Measurements from ENCODE around the gene CDC42SE2.
"Not testable (repeated sequence)": the region's sequence is repeated elsewhere in the genome, so short reads cannot be mapped to it uniquely, and the experiment has no call there.

CDC42SE2 gene

DNA sequence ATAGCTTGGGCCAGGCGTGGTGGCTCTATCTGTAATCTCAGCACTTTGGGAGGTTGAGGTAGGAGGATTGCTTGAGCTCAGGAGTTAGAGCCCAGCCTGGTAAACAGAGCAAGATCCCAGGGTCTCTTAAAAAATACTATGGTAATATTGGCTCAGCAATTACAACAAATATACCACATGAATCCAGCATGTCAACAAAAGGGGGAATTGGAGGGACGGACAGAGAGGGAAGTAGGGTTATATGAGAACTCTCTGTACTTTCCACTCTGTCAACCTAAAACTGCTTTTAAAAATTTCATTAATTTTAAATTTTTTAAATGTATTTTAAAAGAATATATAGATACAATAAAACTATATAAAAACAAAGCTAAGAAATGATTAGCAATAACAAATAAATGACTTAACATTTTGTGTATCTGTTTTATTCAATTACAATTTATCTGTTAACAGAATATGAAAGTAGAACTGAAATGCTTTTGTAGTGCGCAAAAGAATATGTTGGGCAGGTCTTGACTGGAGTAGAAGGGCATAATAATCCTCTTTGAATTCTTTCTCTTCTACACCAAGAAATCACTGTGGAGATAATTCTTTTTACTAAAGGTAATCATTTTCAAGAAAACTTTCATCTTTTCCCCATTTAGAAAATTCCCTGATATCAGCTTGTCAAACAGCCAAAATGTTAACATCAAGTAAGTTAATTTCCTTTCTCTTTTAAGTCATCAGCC lies 12.9 kb upstream of the CDC42SE2 start:
- DNase-seq (ENCODE audit: low read depth in 1 of 2, low spot score in 1 of 2) = no peak

DNA sequence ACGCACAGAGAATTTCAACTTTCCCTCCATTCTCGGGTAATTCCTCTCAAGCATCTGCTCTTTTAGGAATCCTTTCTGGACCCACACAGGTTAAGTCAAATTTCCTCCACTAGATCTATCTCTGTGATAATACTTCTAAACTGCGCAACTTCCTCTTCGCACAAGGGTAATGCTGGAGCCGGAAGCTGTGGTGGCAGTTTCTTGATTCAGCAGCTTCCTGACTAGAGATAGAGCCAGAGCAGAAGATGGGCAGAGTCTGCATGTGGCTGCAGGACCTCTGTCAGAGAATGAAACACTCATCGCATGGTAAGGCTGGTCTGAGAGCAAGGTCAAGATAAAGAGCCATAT lies 11.1 kb upstream of the CDC42SE2 start:
- DNase-seq (ENCODE audit: low read depth in 1 of 2, low spot score in 1 of 2) = peak; percentile 35 to 57

DNA sequence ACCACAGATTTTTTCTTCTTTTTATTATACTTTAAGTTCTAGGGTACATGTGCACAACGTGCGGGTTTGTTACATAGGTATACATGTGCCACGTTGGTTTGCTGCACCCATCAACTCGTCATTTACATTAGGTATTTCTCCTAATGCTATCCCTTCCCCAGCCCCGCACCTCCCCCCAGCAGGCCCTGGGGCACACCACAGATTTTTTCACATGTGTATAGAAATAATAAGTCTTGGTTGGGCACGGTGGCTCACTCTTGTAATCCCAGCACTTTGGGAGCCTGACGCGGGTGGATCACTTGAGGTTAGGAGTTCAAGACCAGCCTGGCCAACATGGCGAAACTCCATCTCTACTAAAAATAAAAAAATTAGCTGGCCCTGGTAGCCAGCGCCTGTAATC lies 9.8 kb upstream of the CDC42SE2 start:
- DNase-seq (ENCODE audit: low read depth in 1 of 2, low spot score in 1 of 2) = not testable (repeated sequence)

GRCh38 chr5:131254741-131255140 lies 9.1 kb upstream of the CDC42SE2 start:
- DNase-seq (ENCODE audit: low read depth in 1 of 2, low spot score in 1 of 2) = no peak

DNA sequence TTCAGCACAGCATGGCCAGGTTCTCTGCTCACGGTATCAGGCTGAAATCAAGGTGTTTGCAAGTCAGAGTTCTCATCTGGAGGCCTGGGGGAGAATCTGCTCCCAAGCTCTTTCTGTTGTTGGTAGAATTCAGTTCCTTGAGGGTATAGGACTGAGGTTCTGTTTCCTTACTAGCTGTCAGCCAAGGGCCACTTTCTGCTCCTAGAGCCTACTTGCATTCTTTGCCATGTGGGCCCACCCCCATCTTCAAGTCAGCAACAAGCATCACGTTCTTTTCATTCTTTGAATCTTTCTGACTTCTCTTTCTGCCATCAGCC lies 7.4 kb upstream of the CDC42SE2 start:
- DNase-seq (ENCODE audit: low read depth in 1 of 2, low spot score in 1 of 2) = no peak

GRCh38 chr5:131258733-131259132 lies 5.1 kb upstream of the CDC42SE2 start:
- DNase-seq (ENCODE audit: low read depth in 1 of 2, low spot score in 1 of 2) = no peak

- DNase-seq (ENCODE audit: low read depth in 1 of 2, low spot score in 1 of 2) = no peak
These were observed 4.5 kb upstream of the CDC42SE2 start for GRCh38 chr5:131259326-131259725.

- no peak for DNase-seq (ENCODE audit: low read depth in 1 of 2, low spot score in 1 of 2)
These were observed 3.0 kb upstream of the CDC42SE2 start for GRCh38 chr5:131260895-131261294.

DNA sequence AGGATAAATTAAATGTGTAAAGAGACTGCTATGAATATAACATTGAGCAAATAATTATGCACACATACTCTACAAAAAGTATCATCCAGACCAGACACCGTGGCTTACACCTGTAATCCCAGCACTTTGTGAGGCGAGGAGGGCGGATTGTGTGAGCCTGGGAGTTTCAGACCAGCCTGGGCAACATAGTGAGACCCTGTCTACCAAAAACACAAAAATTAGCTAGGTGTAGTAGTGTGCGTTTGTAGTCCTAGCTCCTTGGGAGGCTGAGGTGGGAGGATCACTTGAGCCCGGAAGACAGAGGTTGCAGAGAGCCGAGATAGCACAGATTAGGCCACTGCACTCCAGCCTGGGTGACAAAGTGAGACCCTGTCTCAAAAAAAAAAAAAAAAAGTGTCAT lies 2.4 kb upstream of the CDC42SE2 start:
- DNase-seq (ENCODE audit: low read depth in 1 of 2, low spot score in 1 of 2) = no peak

DNA sequence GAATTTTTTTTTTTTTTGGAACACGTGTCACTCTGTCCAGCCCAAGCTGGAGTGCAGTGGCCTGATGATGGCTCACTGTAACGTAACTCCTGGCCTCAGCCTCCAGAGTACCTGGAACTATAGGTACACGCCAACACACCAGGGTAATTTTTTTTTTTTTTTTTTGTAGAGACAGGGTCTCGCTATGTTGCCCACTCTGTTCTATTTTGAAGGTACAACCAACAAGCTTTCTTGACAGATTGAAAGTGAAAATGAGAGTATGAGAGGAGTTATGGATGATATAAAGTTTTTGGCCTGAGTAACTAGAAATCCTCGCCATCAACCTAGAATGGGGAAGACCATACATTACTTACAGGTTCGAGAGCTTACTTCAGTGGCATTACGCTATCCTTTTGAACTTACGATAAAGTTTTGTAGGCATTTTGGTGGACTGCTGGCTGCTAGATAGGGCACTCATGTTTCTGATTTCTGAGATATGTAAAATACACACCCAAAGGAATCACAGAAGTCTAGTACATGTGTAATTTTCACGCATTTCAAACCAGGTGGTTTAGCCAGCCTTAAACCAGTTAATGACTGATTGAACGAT lies 806 bp upstream of the CDC42SE2 start:
- DNase-seq (ENCODE audit: low read depth in 1 of 2, low spot score in 1 of 2) = no peak

DNA sequence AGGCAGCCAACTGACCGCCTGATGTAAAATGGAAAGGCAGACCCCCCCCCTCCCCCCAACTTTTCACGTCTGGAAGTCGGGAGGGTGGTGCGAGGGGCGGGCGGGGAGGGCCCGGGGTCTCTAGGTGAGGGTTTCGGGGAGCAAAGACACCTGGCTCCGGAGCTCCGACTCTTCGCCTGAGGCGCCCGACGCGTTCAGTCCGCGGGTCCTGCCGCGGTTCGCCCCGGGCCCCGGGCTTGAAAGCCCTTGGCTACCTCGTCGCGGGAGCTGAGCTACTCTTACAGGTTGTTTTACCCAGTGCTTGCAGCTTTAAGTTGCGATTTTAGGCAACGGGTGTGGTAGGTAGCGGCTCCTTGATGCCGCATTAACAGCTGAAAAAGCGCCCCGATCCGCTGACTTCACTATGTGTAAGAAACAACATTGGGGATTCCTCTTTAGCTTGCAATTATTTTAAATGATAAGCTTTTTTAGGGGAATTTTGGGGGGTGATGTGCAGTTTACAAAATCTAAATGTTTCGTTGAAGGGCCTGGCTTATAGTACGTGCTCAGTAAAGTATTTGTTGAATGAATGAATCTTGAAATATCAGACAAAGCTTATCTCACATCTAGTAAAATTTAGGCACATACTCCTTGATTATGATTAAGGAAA lies 722 bp downstream of the CDC42SE2 start:
- DNase-seq (ENCODE audit: low read depth in 1 of 2, low spot score in 1 of 2) = peak in 1 of 2 donors; percentile 16

- DNase-seq (ENCODE audit: low read depth in 1 of 2, low spot score in 1 of 2) = no peak
These were observed 1.5 kb downstream of the CDC42SE2 start for GRCh38 chr5:131265311-131265803.

DNA sequence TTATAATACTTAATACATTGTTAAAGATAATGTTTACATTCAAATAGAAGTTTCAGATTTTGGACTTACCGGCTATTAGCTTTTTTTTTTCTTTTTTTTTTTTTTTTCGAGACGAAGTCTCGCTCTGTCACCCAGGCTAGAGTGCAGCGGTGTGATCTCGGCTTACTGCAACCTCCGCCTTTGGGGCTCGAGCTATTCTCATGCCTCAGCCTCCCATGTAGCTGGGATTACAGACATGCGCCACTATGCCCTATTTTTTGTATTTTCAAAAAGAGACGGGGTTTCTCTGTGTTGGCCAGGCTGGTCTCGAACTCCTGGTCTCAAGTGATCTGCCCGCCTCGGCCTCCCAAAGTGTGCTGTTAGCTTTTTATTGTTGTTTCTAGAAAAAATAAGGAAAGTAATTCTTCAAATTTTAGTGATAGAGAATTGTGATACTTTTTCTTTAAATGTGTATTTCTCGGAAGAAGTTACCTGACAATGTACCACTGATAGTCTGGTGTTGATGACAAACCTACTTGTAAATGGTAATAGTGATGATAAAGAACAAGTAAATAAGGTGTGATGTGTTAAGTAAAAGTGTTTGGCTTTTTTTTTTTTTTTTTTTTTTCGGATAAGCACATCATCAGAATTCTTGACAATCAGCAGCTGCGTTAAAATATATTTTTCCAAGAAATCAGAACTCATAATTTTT lies 2.7 kb downstream of the CDC42SE2 start:
- no peak for DNase-seq (ENCODE audit: low read depth in 1 of 2, low spot score in 1 of 2)

- DNase-seq (ENCODE audit: low read depth in 1 of 2, low spot score in 1 of 2) = no peak
These were observed 5.0 kb downstream of the CDC42SE2 start for GRCh38 chr5:131268758-131269370.

- no peak for DNase-seq (ENCODE audit: low read depth in 1 of 2, low spot score in 1 of 2)
These were observed 7.0 kb downstream of the CDC42SE2 start for GRCh38 chr5:131270809-131271208.

DNA sequence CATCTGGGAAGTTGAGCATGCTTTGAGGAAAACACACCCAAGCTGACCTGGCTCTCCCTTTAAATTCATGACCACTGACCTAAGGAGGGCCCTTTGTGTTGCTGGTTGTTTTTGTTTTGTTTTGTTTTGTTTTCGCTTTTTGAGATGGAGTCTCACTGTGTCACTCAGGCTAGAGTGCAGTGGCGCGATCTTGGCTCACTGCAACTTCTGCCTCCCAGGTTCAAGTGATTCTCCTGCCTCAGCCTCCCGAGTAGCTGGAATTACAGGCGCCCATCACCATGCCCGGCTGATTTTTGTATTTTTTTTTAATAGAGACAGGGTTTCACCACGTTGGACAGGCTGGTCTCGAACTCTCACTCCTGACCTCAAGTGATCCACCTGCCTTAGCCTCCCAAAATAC lies 8.0 kb downstream of the CDC42SE2 start:
- not testable (repeated sequence) for DNase-seq (ENCODE audit: low read depth in 1 of 2, low spot score in 1 of 2)

GRCh38 chr5:131272307-131272706 lies 8.5 kb downstream of the CDC42SE2 start:
- DNase-seq (ENCODE audit: low read depth in 1 of 2, low spot score in 1 of 2) = no peak

GRCh38 chr5:131272724-131273123 lies 8.9 kb downstream of the CDC42SE2 start:
- no peak for DNase-seq (ENCODE audit: low read depth in 1 of 2, low spot score in 1 of 2)

GRCh38 chr5:131274326-131275063 lies 10.6 kb downstream of the CDC42SE2 start:
- no peak for DNase-seq (ENCODE audit: low read depth in 1 of 2, low spot score in 1 of 2)

DNA sequence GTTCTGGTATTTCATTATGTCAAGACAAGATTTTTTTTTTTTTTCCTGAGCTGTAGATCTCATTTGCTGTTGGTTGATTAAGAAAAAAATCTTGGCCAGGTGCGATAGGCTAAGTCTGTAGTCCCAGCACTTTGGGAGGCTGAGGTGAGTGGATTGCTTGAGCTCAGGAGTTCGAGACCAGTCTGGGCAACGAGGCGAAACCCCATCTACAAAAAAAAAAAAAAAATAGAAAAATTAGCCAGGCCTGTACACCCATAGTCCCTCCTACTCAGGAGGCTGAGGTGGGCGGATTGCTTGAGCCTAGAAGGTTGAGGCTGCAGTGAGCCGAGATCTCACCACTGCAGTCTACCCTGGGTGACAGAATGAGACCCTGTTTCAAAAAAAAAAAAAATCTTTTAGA lies 12.2 kb downstream of the CDC42SE2 start:
- no peak for DNase-seq (ENCODE audit: low read depth in 1 of 2, low spot score in 1 of 2)

GRCh38 chr5:131277447-131277846 lies 13.6 kb downstream of the CDC42SE2 start:
- no peak for DNase-seq (ENCODE audit: low read depth in 1 of 2, low spot score in 1 of 2)
